Right atrium auricular region (tissue), 2 donors: ENCODE data around the gene NDUFB4. TPM values are rescaled to one million over a fixed set of nuclear protein-coding genes. Genes with fewer than 3 reads are reported as not detected.

ENCODE experiments used
- DNase-seq: peaks from one replicate; pipeline ENCODE4 v3.0.0-alpha.2; 2019; ENCODE audit warnings: low spot score
- H3K27ac ChIP-seq, 2 donors: fragments of 200-600 bp; sonication (generic); 1 replicate in 1 of 2; 2 replicates in 1 of 2; pipeline ENCODE4 v1.5.1; 2016 to 2019
- H3K27me3 ChIP-seq, 2 donors: fragments of 200-600 bp; sonication (generic); one replicate each; pipeline versions ENCODE4 v1.5.1 to v1.6.0; 2017 to 2019
- H3K36me3 ChIP-seq: fragments of 200-600 bp; sonication (generic); one replicate; pipeline ENCODE4 v1.5.1; 2016
- H3K4me1 ChIP-seq, 2 donors: fragments of 200-600 bp; sonication (generic); one replicate each; pipeline versions ENCODE4 v1.5.1 to v1.6.0; 2017 to 2019
- H3K4me3 ChIP-seq, 2 donors: fragments of 200-600 bp; sonication (generic); 1 replicate in 1 of 2; 2 replicates in 1 of 2; pipeline ENCODE4 v1.5.1; 2017 to 2019; ENCODE audit warnings: mild to moderate bottlenecking in 1 of 2, moderate library complexity in 1 of 2
- H3K9me3 ChIP-seq, 2 donors: fragments of 200-600 bp; sonication (generic); one replicate each; pipeline ENCODE4 v1.5.1; 2019
- CTCF ChIP-seq, 2 donors: fragments of 200-600 bp; sonication (generic); IDR thresholded peaks; one replicate each; pipeline ENCODE4 v1.5.1; 2019; ENCODE audit warnings: antibody characterized with exemption in 2 of 2
- total RNA-seq, 2 donors: library from RNA; depleted of rRNA; stranded (reverse); fragments of >200 nt; gene quantifications; one replicate each; pipeline ENCODE4 v1.1.0, GENCODE V29; 2016

The NDUFB4 gene
- total RNA-seq, 2 donors from 2014 or later, result 244 to 274 TPM

- Histone ChIP-seq H3K27me3 (no peaks in the 10 kb centered on the region), H3K36me3 (no peaks in the 10 kb centered on the region), H3K27ac (no peak overlapping the region), H3K9me3 (no peaks in the 10 kb centered on the region), H3K4me1 (peaks cover 0 to 12% of the 10 kb centered on the region in 2 donors), H3K4me3 (no peak overlapping the region)
- no peak for TF ChIP-seq CTCF (IDR thresholded peaks at IDR 0.05)
- no peak for DNase-seq
Observed at GRCh38 chr3:120568598-120568997, 27.5 kb upstream of the NDUFB4 start.

GRCh38 chr3:120569222-120570057, 26.7 kb upstream of the NDUFB4 start:
- Histone ChIP-seq H3K36me3 (no peaks in the 10 kb centered on the region), H3K4me1 (peaks cover 0 to 12% of the 10 kb centered on the region in 2 donors), H3K9me3 (no peaks in the 10 kb centered on the region), H3K27me3 (no peaks in the 10 kb centered on the region), H3K4me3 (no peak overlapping the region), H3K27ac (peak overlapping the region in 1 of 2 donors; percentile 48)
- DNase-seq, result no peak
- no peak for TF ChIP-seq CTCF (IDR thresholded peaks at IDR 0.05)

- DNase-seq, result no peak
- H3K36me3 ChIP-seq, result no peaks in the 10 kb centered on the region
Observed at GRCh38 chr3:120572027-120572426, 24.1 kb upstream of the NDUFB4 start.

GRCh38 chr3:120587332-120587975, 8.7 kb upstream of the NDUFB4 start:
- no peak for DNase-seq
- Histone ChIP-seq H3K9me3 (no peaks in the 10 kb centered on the region), H3K4me1 (no peaks in the 10 kb centered on the region), H3K4me3 (no peak overlapping the region), H3K27me3 (no peaks in the 10 kb centered on the region), H3K27ac (no peak overlapping the region), H3K36me3 (no peaks in the 10 kb centered on the region)
- TF ChIP-seq CTCF (IDR thresholded peaks at IDR 0.05), result no peak

More at GRCh38 chr3:120572027-120572426, 24.1 kb upstream of the NDUFB4 start:
- Histone ChIP-seq H3K4me3 (no peak overlapping the region), H3K27me3 (no peaks in the 10 kb centered on the region), H3K9me3 (no peaks in the 10 kb centered on the region), H3K4me1 (peaks cover 0 to 12% of the 10 kb centered on the region in 2 donors), H3K27ac (no peak overlapping the region)
- no peak for TF ChIP-seq CTCF (IDR thresholded peaks at IDR 0.05)

- Histone ChIP-seq H3K4me1 (peaks cover 0 to 38% of the 10 kb centered on the region in 2 donors), H3K27ac (peak overlapping the region; percentile 93 to 95), H3K9me3 (no peaks in the 10 kb centered on the region), H3K4me3 (peak overlapping the region; percentile 73 to 79), H3K36me3 (peaks cover 17% of the 10 kb centered on the region), H3K27me3 (no peaks in the 10 kb centered on the region)
- no peak for DNase-seq
- no peak for TF ChIP-seq CTCF (IDR thresholded peaks at IDR 0.05)
Observed at GRCh38 chr3:120595788-120596115, 384 bp upstream of the NDUFB4 start.
